Smooth muscle cell of trachea (primary cell): ENCODE data around the gene SLC52A3. TPM values are rescaled to one million over a fixed set of nuclear protein-coding genes. Genes with fewer than 3 reads are reported as not detected.

Source experiments
- total RNA-seq: library from RNA; depleted of rRNA; stranded (reverse); fragments of >200 nt; gene quantifications from 2 replicates; pipeline ENCODE4 v1.2.1, GENCODE V29; 2014

Gene SLC52A3
- not detected in 2 replicates for total RNA-seq

DNA sequence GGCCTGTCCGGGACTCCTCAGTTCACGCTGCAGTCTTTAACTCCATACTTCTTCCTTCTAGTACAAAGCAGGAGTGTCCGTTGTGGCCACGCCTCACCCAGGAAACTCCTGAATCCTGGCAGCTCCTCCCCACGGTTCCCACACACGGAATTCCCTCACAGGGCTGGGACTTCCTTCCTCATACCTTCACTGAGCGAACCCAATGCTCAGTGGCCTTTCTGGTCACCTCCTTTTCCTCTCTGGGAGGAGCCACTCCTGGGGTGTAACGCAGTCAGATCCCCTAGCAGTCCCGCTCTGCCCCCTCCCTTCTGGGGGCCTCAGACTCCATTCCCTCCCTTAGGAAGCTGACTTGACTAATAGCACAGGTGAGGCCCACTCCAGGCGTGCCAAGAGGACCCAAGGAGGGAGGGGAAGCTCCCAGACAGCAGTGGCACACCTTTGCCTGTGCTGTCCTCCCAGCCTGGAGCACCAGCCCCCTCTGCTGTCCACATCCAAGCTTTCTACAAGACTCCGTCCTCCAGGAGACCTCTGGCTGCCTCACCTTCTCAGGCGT is at the start of gene SLC52A3:
Gene SLC52A3 (minus strand): TSS at position 75 of the 553 bp plus-strand sequence. CDS start 2,726 bp downstream, outside the sequence.

Other genes starting within 250 kb of the SLC52A3 start
- gene CSNK2A1, start 224.7 kb downstream of the SLC52A3 start, total RNA-seq = 111 and 156 TPM in 2 replicates
- gene TCF15, start 158.2 kb downstream of the SLC52A3 start, total RNA-seq = not detected in 2 replicates
- 73.0 and 175 TPM in 2 replicates for gene SRXN1, start 115.3 kb downstream of the SLC52A3 start, total RNA-seq
- gene SCRT2, start 92.7 kb downstream of the SLC52A3 start, total RNA-seq = not detected in 2 replicates
- 3.9 and 4.1 TPM in 2 replicates for gene FAM110A, start 65.2 kb upstream of the SLC52A3 start, total RNA-seq
- gene ANGPT4, start 147.8 kb upstream of the SLC52A3 start, total RNA-seq = not detected in 2 replicates
- gene RSPO4, start 233.8 kb upstream of the SLC52A3 start, total RNA-seq = not detected in 2 replicates